Subcutaneous adipose tissue (tissue), 4 donors: ENCODE results near the gene A3GALT2. TPM values are rescaled to one million over a fixed set of nuclear protein-coding genes. Genes with fewer than 3 reads are reported as not detected.

Experiments used
- CTCF ChIP-seq: fragments of 450-650 bp; IDR thresholded peaks from one replicate; pipeline ENCODE4 v1.5.1; 2016; ENCODE audit warnings: low read depth, mild to moderate bottlenecking, control low read depth, antibody characterized with exemption, moderate library complexity
- total RNA-seq, 4 donors: library from RNA; depleted of rRNA; stranded (reverse); fragments of >200 nt; gene quantifications; one replicate each; pipeline ENCODE4 v1.1.0, GENCODE V29; 2016

Gene A3GALT2
- total RNA-seq, 4 donors from 2014 or later = not detected

DNA sequence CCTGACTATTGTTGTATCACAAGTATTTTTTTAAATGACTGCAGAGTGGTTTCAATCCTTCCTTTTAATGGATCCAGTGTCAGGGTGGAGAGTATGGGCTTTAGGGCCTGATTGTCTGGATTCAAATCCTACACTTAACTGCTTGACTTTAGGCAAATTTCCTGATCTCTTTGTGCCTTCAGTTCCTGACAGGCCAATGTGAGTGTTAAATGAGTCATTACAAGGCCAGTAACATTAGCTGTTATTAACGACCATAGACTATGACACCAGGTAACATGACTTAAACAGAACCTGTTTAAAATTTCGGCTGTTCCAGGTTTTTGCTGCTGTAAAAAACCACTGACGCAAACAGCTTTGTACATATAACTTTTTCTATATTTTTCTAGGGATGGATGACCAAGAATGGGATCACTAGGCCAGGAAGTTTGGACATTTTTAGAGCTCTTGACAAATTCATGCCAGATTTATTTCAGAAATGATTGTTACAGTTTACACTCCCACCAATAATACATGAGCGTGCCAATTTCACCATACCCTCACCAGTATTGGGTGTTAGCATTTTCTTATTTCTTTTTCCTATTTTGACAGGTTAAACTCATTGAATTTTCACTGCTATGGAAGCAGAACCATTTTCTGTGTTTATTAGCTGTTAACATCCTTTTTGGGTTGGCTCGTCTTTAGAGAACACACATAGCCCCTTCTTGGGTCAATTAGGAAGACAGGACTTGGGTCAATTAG is 53.3 kb downstream of the A3GALT2 start:
- TF ChIP-seq CTCF = no peak

DNA sequence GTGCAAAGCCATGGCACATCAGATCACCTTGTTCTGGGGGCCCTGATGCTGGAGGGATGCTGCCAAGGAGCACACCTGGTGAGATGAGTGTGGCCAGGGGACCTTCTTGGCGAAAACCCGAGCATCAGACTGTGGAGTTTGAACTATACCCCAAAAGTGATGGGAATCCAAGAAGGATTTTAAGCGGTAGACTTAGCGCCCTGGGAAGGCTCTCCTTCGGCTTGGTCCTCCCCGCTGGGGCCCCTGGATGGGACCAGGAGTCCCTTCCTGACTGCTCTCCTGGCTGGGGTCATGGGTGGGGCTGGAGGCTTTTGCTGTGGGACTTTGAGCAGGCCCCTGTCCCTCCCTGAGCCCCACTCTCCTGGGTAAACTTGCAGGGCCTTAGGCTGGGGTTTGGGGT is 54.1 kb downstream of the A3GALT2 start:
- no peak for TF ChIP-seq CTCF

DNA sequence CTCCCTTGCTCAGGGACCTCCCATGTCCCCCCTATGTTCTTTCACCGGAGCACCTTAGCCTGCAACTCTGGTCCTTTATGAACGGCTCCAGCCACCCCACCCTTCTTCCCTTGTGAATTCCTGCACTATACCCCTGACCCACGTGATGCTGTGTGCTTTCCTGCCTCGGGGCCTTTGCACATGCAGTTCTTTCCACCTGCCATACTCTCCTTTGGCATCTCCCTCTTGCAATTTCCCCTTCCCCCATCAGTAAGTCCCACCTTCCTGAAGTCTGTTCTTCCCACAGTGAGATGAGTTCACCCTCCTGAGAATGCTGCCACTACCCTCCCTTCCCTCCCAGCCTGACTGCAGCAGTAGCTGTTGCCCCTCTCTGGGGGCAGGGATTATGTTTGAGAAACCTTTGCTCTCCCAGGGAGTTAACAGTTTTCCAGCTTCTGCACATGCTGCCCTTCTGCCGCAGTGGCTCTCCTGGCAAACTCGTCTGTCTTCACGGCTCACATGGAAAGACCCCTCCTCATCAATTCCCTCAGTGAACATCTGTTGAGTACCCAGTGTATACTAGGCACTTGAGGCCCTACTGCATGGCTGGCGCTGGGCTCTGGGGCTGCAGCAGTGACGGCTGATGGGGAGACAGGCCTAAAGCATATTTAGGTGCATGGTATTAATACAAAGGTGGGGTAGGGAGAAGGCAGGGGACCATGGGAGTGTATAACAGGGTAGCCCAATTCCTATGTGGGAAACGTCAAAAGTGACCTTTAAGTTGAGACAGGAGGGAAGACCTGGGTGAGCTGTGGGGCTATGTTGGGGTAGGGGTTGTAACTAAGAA is 54.9 kb downstream of the A3GALT2 start:
- TF ChIP-seq CTCF = no peak

DNA sequence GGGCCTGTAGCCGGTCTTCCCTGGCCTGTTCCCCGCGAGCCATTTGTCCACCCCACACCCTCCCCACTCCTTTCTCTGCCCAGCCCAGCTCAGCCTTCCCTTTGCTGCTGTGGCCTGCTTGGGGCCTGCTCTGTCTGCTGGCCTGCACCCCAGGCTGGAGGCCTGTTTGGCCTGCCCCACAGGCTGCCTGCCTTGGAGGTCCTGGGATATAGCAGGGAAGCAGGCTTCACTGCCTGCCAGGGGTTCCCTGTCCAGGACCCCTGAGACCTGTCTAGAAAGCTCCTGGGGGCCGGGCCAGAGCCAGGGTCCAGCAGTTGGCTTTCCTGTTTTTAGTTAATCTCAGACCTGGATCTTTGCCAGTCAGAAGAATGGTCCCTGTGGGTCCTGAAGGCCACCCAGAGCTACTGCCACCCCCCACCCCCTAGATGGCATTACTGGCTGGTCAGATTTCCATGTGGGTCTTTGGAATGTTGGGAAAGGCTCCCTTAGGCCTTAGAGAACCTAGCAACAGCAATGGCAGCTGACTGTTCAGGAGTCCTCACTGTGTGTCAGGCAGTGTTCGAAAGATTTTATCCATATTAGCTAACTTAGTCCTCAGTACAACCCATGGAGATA is 56.9 kb downstream of the A3GALT2 start:
- TF ChIP-seq CTCF = no peak

DNA sequence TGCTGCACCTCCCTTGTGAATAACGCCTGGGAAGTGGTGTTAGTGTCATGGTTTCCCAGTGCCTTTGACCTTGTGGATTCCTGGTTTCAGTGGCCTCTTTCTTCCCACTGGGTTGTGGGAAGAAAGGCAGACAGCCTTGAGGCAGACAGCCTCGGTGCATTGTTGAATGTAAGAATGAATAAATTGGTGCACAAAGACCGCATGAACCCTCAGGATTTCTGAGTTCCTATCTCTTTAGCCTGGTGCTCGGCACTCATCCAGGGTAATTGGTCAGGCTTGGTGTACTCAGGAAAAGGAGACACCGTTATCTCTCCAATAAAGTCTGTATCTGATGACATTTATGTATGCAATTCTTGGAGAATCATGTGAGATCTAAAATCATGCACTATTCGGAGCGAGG is 59.6 kb downstream of the A3GALT2 start:
- TF ChIP-seq CTCF = no peak

GRCh38 chr1:33260439-33260838 is 60.5 kb downstream of the A3GALT2 start:
- no peak for TF ChIP-seq CTCF

- TF ChIP-seq CTCF = no peak
Observed at GRCh38 chr1:33259879-33260278, 61.0 kb downstream of the A3GALT2 start.
